T1000 (cell line): ENCODE results near the gene AMER3.

Experiments
- DNase-seq: peaks from one replicate; lab custom pipeline; 2025; ENCODE audit warnings: mixed read lengths; lab: John Stamatoyannopoulos, UW

AMER3 gene

DNA sequence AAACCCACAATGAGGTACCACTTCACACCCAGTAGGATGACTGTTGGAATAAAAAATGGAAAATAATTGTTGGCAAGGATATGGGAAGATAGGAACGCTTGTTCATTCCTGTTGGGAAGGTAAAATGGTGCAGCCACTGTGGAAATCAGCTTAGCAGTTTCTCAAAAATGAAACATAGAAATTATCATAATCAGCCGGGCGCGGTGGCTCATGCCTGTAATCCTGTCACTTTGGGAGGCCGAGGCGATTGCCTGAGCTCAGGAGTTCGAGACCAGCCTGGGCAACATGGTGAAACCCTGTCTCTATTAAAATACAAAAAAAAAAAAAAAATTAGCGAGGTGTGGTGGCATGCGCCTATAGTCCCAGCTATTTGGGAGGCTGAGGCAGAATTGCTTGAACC, 23.4 kb downstream of the AMER3 start:
- DNase-seq = no peak

DNA sequence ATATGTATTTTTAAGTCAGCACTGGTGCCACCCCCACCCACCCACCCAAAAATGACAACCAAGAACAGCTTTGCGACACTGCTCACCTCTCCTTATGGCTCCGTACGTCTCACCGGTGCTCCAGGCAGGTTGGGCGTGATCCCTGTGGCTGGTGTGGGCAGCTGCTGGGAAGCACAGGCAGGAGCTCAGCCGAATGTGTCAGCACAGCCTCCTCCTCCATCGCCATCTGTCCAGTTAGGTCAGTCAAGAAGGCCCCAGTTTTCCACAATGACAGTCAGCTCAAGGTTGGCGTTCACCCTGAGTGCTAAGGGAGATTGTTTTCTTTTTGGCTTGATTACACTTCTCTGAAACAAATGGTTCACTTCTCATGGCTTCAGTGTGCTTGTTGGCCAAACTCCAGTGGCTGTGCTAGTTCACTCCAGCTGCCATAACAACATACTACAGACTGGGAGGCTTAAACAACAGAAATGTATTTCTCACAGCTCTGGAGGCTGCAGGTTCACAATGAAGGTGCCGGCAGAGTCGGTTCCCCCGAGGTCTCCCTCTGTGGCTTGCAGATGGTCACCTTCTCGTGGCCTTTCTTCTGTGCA, 30.2 kb downstream of the AMER3 start:
- no peak for DNase-seq

DNA sequence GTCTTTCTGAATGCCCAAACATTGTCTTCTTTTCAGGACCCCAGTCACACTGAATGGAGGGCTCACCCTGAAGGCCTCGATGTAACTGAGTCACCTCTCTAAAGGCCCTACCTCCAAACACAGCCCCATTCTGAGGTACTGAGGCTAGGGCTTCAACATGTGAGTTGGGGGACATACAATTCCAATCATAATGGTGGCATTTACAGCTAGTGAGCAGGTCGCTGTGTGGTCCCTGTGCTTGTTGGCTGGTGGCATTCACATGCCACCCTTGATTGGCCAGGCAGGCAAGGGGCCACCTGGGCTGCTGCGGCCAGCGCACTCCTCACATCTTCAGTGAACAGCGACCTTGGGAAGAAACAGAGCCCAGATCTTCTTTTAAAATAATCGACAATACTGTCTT, 30.7 kb downstream of the AMER3 start:
- DNase-seq = no peak

DNA sequence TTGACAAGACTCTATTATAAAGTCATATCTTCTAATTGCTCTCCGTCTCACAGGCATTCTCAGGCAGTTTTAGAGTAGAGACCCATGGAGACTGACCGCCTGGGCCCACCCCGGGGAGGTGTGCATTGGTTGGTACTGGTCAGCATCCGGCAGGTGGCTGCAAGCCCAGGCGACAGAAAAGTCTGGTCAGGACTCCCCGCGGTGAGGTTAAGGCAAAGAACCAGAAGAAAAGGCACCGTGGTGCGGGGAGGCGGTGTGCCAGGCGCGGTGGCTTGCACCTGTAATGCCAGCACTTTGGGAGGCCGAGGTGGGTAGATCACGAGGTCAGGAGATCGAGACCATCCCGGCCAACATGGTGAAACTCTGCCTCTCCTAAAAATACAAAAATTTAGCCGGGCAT, 32.5 kb downstream of the AMER3 start:
- DNase-seq = no peak

DNA sequence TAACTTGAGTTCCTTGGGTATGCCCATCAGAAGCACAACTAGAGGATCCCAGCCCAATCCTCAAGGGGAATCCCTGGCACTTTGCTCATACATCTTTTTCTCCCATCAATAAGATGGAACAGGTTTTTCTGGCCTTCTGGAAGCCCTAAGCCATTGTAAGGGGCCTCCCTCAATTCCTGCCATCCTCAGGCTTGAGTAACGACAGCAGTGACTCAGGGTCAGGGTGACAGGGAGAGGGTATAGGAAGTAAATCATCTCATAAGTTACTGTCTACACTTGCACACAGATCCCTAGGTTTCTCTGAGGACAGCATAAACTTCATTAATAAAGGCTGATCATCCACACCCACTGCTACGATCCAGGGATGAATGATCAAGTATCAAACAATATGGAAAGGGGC, 35.0 kb downstream of the AMER3 start:
- DNase-seq = no peak

DNA sequence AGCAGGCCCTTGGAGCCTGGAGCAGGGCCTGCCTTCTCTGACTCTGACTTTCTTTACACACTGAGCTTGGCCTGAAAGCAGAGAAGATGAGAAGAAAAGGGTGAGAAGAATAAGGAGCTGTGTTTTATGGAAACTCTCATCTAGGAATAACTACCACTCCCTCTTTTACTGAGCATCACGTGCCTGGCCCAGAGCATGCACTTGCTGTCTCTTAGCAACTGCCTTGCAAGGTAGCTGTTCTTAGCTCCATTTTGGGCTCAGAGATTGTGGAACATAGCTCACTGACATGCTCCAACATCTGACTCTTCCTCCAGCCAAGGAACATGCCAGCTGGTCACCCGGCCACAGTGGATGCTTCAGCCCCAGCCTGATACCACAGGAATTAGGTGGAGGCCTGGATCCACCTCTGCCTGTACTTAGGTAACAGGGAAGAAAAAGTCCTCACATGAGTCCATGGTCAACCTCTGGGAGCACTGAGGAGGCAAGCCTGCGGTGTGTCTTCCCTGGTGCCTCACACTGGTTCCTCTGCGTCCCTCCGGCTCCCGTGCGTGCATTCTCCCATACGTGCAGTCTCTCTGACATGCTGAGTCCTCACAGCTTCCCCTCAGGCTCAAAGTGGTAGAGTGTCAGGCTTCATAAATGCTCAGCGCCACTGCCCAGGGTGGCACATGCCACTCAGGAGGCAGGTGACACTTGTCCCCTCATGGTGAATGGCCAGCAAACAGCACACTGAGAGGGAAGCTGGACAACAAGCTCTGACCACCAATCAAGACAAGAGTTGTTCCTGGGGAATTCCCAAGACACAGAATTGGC, 35.7 kb downstream of the AMER3 start:
- no peak for DNase-seq

DNA sequence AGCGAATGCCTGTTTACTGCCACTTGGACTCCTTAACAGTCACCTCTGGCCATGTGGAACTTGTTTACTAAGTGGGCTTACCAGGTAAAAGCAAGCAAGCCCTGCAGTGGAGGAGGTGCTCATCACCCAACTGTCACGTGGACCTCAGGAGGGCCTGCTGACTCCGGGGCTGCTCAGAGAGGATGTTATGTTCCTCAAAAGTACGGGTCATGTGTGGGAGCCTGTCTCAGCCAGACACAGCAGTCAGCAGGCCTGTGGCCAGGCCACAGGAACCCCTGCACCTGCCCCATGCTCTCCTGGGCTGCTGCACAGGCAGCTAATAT, 36.2 kb downstream of the AMER3 start:
- DNase-seq = no peak

DNA sequence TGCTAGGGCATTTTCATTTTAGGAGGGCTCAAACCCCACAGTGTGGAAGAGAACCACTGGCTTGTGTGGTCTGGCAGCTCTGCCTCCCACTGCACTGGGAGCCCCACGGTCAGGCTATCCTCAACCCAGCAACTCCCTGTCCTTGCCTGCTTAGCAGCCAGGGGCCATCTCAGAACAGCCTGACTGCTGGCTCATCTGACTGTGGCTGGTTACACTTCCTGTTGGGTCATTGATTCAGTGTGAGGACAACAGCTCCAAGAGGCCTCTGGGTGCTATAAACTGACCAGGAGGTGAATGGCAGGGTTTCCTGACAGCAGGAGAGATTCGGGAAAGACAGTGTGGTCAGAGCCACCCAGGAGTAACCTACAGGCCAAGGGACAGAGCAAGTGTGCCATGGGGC, 40.1 kb downstream of the AMER3 start:
- DNase-seq = no peak

DNA sequence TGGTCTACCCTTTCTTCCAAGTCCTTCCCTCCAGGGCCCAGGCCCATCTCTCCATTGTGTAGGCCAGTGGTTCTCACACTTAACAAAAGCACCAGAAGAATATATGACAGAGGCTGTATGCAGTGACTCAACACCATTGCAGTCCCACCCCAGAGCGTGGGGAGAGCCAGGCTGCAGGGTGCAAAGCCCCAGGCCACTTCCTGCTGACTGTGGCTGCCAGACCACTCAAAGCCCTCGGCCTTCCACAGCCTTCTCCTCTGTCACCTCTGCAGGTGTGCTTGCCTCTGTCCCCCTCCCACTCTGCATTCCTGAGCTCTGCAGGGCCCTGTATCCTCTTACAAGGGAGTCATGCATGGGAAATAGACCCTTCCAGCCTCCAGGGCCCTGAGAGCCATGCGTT, 41.0 kb downstream of the AMER3 start:
- no peak for DNase-seq

DNA sequence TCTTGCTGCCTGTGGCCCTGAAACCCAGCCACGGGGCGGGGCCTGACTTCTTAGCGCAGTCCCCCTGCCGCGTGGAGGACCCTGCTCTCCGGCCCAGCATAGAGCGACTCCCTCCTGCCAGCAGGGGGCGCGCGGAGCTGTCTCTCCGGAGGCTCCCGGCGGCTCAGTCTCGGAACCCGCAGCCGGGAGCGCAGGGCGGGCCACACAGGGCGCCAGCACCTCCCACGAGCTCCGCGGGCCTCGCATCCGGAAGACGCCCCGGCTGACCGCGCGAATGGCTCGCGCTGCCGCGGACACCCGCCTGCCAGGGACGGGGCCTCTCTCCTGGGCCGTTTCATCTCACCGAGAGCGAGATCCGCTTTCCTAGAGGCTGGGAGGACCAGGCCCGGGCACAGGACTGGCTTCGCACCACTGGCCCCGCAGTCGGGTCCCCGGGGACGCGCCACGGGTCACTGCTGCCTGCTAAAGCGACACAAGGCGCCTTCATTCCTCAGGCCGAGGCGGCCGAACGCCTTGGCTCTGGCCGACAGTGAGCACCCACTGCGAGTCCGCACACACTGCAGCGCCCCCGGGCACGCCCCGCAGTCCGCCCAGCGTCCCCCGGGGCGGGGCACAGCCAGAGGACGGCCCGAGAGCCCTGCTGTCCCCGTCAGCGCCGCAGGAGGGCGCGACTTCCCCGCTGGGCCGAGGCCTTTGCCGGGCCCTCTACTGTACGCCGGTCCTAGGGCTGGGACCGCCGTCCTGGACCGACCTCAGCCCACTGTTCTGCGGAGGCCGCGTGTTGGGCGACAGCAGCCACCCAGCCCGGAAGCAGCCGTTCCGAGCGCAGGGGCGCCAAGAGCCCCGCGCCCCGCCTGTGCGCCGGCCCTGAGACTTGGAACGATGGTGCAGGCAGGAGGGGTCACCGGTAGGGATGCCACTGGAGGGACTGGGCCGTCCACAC, 42.4 kb downstream of the AMER3 start:
- peak; percentile 83 for DNase-seq

DNA sequence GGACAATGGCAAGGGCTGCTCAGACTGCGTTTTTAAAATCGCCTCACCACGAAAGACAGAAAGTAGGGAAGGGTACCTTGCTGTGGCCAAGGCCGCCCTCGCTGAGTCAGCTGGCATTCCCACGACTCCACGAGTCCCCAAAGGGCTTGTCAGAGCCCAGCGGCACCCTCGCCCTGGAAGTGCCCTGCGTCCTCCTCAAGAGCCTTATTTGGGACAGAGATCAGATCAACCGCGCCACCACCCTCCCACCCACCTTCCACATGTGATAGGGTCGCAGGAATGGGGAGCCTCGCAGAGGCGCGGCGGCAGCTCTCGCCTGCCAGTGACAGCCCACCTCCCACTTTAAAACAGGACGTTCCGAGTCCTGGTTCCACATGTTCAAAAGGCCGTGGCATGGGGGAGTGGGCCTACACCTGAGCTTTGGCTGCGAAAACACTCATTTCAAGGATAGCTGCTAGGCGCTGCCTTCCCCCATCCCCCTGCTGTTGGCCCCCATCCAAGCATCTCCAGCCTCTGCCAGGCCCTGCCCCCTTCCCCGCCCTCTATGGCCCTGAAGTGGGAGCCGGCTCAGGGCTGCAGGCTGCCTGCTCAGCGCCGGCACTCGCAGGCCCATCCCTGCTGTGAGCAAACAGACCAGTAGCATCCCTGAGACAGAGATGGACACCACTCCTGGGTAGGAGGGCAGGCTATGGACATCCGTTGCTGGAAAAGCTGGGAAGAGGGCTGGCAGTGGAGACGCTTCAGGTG, 43.3 kb downstream of the AMER3 start:
- no peak for DNase-seq

DNA sequence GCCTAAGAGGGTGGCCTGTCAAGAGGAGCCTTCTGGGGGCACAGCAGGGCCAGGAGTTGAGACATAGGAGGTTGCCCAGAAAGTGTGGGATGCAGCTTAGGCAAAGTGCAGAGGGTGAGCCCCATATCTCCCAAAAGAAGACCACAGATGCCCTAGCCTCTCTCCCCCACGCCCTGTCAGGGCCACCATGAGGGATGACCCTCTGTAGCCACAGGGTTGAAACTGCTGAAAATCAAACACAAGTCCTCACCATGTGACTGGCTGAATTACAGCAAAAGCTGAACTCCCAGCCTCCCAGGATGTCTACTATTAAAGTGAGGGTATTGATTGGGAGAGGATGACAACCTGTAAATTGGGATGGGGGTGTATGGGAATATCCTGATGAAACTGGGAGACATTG, 44.0 kb downstream of the AMER3 start:
- no peak for DNase-seq

DNA sequence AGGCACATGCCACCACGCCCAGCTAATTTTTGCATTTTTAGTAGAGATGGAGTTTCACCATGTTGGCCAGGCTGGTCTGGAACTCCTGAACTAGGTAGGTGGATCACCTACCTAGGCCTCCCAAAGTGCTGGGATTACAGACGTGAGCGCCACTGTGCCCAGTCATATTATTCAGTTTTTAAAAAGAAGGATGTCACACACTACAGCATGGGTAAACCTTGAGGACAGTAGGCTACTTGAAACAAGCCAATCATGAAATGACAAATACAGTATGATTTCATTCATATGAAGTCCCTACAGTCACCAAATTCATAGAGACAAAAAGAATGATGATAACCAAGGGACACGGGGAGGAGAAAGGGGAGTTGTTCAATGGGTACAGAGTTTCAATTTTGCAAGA, 50.3 kb downstream of the AMER3 start:
- DNase-seq = no peak

DNA sequence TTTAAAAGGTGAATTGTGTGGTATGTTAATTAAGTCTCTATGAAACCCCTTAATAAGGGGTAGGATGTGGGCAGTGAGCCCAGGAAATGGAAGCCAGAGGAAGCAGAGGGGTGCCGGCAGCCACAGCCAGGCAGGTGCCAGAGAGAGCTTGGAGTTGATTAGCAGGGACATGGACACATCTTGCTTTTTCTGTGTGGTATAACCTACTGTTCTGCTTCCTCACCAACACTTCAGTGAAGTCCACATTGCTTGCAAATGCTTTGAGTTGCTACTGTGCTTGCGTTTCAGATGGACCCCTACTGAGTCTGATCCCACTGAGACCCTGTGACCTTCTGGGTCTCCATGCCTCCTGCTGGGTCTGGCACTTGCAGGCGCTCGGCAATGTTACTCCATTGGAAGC, 51.0 kb downstream of the AMER3 start:
- DNase-seq = no peak

DNA sequence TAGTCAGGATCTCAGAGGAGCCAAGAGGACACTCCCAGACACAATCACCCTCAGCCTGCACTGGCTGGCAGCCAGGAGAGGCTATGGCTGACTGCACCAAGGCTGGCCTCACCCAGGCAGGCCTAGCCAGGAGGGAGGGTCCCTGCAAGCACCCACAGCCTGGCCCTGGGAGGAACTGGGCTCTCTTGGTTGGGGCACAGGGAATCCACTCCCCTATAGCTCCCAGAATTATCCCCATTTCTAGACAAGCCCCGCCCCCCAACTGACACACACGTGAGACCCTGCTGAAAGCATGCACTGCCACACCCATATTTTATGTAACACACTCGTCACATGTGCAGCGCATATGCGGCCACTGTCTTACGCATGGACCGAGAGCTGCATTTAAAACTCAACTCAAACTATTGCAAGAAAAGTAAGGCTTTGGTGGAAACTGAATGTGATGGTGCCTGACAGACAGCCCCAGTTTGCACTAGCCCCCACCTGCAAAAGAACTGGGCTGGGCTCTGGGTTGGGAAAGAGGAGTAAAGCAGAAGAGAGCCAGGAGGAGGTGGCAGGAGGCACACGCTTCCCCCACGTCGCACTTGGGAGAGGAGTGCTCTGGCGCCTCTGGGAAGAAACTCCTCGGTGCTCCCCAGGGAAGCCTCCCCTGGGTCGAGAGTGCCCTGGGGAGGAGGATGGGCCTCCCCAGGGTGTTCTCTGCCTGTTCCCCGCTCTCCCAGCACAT, 52.5 kb downstream of the AMER3 start:
- no peak for DNase-seq

DNA sequence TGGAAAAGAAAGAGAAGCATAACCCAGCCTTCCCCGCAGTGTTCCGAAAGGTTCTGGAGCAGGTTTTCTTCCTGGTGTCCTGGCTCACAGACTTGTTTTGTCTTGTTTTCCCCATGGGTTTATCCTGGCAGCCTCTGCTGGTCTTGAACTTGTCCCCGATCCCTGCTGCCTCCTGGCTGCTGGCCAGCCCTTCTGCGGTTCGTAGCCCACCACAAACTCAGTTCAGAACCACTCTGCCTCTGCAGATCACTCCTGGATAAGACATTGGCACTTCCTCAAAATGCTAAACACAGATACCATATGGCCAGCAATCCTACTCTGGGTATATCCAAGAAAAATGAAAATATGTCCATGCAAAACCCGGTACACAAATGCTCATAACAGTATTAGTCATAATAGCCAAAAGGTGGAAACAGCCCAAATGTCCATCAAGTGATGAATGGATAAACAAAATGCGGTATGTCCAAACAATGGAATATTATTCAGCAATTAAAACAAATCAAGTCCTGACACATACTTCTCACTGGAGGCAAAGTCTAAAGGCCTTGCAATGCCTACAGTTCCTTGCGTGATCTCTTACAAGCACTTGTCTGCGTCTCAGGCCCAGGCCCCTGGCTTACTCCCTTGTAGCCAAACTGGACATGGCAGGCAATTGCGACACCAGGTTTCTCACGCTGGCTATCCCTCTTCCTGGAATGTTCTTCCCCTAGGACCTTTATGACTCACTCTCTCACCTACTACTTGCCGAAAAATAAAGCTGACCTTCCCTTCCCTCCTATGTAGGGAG, 53.3 kb downstream of the AMER3 start:
- DNase-seq = no peak

DNA sequence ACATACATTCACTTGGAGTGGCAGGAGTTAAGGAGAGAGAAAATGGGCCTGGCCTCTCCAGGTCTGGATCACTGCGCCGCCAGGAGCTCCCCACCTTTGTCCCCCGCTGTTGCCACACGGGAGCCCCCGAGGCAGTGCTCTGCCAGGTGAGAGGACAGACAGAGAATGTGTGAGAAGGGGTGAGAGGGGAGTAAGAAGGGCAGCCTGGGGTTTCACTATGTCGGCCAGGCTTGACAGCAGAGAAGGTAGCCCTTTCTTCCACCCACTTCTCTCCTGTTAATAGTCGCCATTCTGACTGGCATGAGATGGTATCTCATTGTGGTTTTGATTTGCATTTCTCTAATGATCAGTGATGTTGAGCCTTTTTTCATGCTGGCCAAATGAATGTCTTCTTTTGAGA, 55.1 kb downstream of the AMER3 start:
- DNase-seq = no peak

DNA sequence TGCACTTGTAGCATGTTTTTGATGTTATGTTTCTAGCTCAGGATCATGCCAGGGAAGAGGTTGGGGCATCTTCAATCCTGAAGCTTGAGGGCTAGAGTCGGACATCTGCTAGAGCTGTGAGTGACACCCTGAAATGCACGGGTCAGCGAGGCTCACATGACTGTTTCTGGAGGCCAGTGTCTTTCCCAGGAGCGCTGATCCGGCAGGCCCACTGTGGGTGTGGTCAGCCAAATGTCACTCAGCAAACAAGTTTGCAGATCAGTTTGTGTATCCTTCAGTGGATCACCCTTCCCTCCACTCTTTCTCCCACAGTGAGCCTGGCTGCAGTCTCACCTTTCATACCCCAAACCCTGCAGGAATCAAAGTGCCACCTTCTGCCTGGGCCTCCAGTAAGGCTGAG, 58.4 kb downstream of the AMER3 start:
- no peak for DNase-seq

DNA sequence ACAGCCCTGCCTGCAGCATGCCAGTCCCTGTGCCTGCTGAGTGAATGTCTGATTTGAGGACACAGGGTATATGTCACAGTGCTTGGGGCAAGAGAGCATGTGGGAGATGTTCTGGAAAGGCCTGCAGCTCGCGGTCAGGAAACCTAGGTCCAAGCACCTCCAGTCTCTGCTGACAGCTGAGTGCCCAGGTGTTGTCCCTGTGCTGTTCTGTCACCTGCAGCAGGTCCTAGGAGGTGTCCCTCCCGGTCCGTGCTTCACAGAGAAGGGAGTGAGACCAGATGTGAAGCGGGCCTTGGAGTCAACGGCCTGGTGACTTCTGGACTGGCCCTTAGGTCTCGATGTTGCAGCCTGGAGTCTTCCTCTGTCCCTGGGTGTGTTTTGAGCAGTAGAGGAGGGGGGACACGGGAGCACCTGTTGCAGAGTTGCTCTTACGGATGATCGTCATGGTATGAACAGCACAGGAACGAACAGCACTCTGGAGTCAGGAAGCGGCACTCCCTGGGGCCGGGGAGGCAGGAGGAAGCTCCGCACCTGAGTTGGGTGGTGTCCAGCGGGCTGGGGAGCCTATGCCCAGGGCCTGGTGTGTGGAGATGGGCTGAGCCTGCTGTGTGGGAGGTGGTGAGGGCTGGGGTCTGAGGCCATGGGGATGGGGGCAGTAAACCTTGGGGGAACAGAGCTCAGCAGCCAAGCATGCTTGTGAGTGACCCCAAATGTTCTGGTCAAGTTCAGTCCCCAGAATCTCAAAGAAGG, 59.8 kb downstream of the AMER3 start:
- DNase-seq = no peak
